ENCODE results near the gene COG2.

DNA sequence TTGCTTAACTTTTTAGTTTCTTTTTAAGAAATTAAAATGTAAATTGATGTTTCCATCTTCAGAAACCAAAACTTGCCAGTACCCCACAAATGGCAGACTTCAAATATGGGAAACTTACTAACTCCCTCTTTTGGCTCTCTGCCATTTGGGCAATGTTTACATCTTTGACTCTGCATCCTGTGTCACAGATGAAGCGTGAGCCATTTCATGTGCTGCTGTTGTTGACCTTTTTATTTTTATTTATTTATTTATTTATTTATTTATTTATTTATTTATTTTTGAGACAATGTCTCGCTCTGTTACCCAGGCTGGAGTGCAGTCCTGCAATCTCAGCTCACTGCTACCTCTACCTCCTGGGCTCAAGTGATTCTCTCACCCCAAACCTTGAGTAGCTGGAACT is 16.0 kb upstream of the COG2 start:
- TF ChIP-seq, protein P1, sequence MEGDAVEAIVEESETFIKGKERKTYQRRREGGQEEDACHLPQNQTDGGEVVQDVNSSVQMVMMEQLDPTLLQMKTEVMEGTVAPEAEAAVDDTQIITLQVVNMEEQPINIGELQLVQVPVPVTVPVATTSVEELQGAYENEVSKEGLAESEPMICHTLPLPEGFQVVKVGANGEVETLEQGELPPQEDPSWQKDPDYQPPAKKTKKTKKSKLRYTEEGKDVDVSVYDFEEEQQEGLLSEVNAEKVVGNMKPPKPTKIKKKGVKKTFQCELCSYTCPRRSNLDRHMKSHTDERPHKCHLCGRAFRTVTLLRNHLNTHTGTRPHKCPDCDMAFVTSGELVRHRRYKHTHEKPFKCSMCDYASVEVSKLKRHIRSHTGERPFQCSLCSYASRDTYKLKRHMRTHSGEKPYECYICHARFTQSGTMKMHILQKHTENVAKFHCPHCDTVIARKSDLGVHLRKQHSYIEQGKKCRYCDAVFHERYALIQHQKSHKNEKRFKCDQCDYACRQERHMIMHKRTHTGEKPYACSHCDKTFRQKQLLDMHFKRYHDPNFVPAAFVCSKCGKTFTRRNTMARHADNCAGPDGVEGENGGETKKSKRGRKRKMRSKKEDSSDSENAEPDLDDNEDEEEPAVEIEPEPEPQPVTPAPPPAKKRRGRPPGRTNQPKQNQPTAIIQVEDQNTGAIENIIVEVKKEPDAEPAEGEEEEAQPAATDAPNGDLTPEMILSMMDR (conservative IDR thresholded peaks at IDR 0.05), result no peak
- TF ChIP-seq EZH2 (IDR thresholded peaks at IDR 0.05; ENCODE audit: low read depth), result no peak

Data from PC-9 (cell line).